ENCODE data around the gene TCHP.

Gene TCHP

DNA sequence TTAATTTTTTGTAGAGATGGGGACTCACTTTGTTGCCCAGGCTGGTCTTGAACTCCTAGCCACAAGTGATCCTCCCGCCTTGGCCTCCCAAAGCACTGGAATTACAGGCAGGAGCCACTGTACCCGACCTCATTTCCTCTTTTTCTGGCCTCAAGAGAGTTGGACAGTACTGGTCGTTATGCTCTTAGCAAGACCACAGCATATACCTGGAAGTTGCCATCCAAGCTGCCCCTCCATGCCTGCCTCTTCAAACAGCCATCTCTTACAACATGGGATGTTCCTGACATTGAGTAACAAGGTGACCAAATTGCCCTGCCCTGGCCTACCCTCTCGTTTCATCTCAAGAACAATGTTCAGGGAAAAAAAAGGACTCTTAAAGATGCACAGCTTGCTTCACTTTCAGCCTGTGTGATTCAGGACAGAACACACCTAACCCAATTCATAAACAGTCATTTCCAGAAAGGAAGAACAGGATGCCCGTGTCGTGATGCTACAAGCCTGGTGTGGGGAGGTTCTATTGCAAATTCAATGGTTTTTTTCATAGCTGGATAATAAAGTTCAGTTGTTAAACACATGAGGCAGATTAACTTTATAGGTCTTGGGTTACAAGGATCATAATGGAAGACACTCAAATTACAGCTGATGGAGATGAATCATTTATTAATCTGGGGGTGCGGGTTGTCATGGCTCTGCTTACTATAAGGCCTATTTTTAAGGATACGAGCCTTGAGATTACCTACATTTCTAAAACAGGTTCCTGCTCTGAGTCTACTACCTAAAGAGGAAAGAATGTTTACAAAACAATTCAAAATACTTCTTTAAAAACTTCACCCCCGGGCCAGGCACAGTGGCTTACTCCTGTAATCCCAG is 31.7 kb upstream of the TCHP start:
- H3K4me1 ChIP-seq (ENCODE audit: control insufficient read depth, insufficient read depth, low read length): peaks cover 21% of the 10 kb centered on the region
- no peaks in the 10 kb centered on the region for H3K27me3 ChIP-seq (ENCODE audit: control insufficient read depth, insufficient read depth, low read length)
- no peaks in the 10 kb centered on the region for H3K9me3 ChIP-seq (ENCODE audit: control insufficient read depth, insufficient read depth, low read depth, low read length)
- no peak overlapping the region for H3K4me3 ChIP-seq (ENCODE audit: low read depth, low read length)
- no peak overlapping the region for H3K27ac ChIP-seq (ENCODE audit: low read depth, low read length)
- H3K36me3 ChIP-seq (ENCODE audit: control insufficient read depth, insufficient read depth, low read length): no peaks in the 10 kb centered on the region
- no peak overlapping the region for H3K9ac ChIP-seq (ENCODE audit: low read length)

DNA sequence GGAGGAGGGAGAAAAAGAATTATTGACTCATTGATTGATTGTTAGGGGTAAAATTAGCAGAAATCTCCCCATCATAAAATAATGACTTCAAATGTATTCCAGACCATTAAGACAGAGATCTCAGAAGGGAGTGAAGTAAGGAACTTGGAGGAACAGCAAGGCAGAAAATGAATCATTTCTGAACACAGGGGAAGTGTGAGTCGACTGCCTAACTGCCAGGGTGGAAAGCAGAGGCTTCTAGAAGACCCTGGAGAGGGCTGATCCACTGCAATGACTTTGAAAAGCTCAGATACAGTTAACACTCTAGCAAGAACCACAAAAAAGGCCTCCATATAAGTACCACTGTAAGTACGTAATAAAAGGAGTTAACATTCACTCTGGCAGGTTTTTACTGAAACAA is 29.4 kb upstream of the TCHP start:
- H3K9ac ChIP-seq (ENCODE audit: low read length): no peak overlapping the region
- H3K9me3 ChIP-seq (ENCODE audit: control insufficient read depth, insufficient read depth, low read depth, low read length): no peaks in the 10 kb centered on the region
- H3K36me3 ChIP-seq (ENCODE audit: control insufficient read depth, insufficient read depth, low read length): no peaks in the 10 kb centered on the region
- H3K4me1 ChIP-seq (ENCODE audit: control insufficient read depth, insufficient read depth, low read length): peaks cover 11% of the 10 kb centered on the region
- H3K27me3 ChIP-seq (ENCODE audit: control insufficient read depth, insufficient read depth, low read length): no peaks in the 10 kb centered on the region
- no peak overlapping the region for H3K27ac ChIP-seq (ENCODE audit: low read depth, low read length)
- H3K4me3 ChIP-seq (ENCODE audit: low read depth, low read length): no peak overlapping the region

DNA sequence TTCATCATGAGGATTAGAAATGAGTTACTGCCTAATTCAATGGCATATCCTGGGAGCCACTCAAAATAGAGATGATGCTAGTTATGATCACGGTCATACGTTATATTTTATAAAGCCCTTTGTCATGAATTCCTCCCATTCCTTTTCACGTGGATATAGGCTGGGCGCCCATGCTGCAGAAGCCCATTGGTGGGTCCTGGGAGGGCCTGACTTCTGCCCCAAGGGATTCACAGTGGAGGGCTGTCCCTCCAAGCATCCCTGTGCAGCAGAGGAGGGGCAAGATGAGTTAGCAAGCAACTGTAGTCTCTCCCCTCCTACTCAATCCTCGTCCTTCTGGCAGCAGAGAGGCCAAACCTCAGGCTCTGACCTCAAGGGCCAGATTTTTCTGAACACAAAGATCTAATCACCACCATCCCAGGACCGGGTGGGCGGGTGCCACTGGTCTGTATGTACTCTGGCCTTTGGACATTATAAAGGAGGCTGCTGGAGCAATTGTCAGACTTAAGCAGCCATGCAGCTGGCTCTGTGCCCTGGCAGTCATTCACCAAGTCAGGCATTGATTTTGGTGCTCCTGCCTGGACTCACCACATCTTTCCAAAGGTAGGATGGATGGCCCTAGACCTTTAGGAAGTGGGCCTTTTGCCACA is 28.3 kb upstream of the TCHP start:
- H3K9me3 ChIP-seq (ENCODE audit: control insufficient read depth, insufficient read depth, low read depth, low read length): no peaks in the 10 kb centered on the region
- H3K36me3 ChIP-seq (ENCODE audit: control insufficient read depth, insufficient read depth, low read length): no peaks in the 10 kb centered on the region
- no peak overlapping the region for H3K27ac ChIP-seq (ENCODE audit: low read depth, low read length)
- H3K9ac ChIP-seq (ENCODE audit: low read length): no peak overlapping the region
- no peak overlapping the region for H3K4me3 ChIP-seq (ENCODE audit: low read depth, low read length)
- peaks cover 11% of the 10 kb centered on the region for H3K4me1 ChIP-seq (ENCODE audit: control insufficient read depth, insufficient read depth, low read length)
- H3K27me3 ChIP-seq (ENCODE audit: control insufficient read depth, insufficient read depth, low read length): no peaks in the 10 kb centered on the region

DNA sequence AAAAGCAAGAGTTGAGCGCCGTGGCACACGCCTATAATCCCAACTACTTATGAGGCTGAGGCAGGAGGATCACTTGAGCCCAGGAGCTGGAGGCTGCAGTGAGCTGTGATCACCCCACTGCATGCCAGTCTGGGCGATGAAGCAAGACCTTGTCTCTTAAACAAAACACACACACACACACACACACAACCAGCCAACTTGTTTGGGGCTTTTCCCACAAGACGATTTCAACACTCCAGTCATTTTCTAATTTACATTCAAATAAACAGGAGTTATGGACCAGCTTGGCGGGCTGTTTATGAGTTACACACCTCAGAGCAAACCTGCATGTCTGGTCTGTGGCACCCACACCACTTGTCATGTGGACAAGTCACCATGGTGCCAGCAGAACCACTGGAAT is 26.4 kb upstream of the TCHP start:
- H3K9ac ChIP-seq (ENCODE audit: low read length): no peak overlapping the region
- no peaks in the 10 kb centered on the region for H3K27me3 ChIP-seq (ENCODE audit: control insufficient read depth, insufficient read depth, low read length)
- no peaks in the 10 kb centered on the region for H3K9me3 ChIP-seq (ENCODE audit: control insufficient read depth, insufficient read depth, low read depth, low read length)
- H3K4me1 ChIP-seq (ENCODE audit: control insufficient read depth, insufficient read depth, low read length): peaks cover 26% of the 10 kb centered on the region
- no peak overlapping the region for H3K4me3 ChIP-seq (ENCODE audit: low read depth, low read length)
- no peaks in the 10 kb centered on the region for H3K36me3 ChIP-seq (ENCODE audit: control insufficient read depth, insufficient read depth, low read length)
- no peak overlapping the region for H3K27ac ChIP-seq (ENCODE audit: low read depth, low read length)

DNA sequence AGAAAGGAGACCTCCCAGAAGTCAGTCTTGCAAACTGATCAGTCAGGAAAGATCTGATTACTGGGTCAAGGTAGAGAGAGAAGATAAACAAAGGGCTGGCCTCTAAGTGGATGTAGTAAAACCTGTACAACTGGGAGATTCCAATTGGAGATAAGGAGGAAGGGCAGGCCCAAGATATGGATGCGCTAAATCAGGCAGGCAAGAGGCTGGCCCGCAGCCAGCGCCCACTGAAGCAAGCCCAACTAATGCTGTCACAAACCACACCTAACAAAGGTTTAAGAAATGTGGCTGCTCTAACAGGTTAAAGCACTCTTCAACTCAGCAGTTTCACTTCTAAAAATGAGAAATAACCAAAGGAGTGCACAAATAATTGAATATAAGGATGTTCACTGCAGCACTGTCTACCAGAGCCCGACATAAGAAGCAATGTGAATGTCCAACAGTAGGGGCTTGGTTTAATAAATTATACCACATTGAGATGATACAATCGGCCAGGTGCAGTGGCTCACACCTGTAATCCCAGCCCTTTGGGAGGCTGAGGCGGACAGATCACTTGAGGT is 24.4 kb upstream of the TCHP start:
- H3K4me3 ChIP-seq (ENCODE audit: low read depth, low read length): no peak overlapping the region
- peaks cover 33% of the 10 kb centered on the region for H3K4me1 ChIP-seq (ENCODE audit: control insufficient read depth, insufficient read depth, low read length)
- no peak overlapping the region for H3K27ac ChIP-seq (ENCODE audit: low read depth, low read length)
- no peaks in the 10 kb centered on the region for H3K36me3 ChIP-seq (ENCODE audit: control insufficient read depth, insufficient read depth, low read length)
- no peak overlapping the region for H3K9ac ChIP-seq (ENCODE audit: low read length)
- no peaks in the 10 kb centered on the region for H3K27me3 ChIP-seq (ENCODE audit: control insufficient read depth, insufficient read depth, low read length)
- H3K9me3 ChIP-seq (ENCODE audit: control insufficient read depth, insufficient read depth, low read depth, low read length): no peaks in the 10 kb centered on the region

DNA sequence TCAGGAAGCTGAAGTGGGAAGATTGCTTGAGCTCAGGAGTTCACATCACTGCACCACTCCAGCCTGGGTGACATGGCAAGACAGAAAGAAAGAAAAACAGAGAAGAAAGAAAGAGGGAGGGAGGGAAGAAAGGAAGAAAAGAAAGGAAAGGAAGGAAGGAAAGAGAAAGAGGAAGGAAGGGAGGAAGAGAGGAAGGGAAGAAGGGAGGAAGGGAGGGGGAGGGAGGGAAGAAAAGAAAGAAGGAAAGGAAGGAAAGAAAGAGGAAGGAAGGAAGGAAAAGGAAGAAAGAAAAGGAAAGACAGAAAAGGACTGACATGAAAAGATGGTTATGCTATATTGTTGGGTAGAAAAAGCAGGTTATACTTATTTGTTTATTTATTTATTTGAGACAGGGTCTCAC is 23.7 kb upstream of the TCHP start:
- no peak overlapping the region for H3K4me3 ChIP-seq (ENCODE audit: low read depth, low read length)
- no peaks in the 10 kb centered on the region for H3K36me3 ChIP-seq (ENCODE audit: control insufficient read depth, insufficient read depth, low read length)
- peaks cover 38% of the 10 kb centered on the region for H3K4me1 ChIP-seq (ENCODE audit: control insufficient read depth, insufficient read depth, low read length)
- no peak overlapping the region for H3K9ac ChIP-seq (ENCODE audit: low read length)
- H3K27ac ChIP-seq (ENCODE audit: low read depth, low read length): no peak overlapping the region
- H3K27me3 ChIP-seq (ENCODE audit: control insufficient read depth, insufficient read depth, low read length): no peaks in the 10 kb centered on the region
- H3K9me3 ChIP-seq (ENCODE audit: control insufficient read depth, insufficient read depth, low read depth, low read length): no peaks in the 10 kb centered on the region

DNA sequence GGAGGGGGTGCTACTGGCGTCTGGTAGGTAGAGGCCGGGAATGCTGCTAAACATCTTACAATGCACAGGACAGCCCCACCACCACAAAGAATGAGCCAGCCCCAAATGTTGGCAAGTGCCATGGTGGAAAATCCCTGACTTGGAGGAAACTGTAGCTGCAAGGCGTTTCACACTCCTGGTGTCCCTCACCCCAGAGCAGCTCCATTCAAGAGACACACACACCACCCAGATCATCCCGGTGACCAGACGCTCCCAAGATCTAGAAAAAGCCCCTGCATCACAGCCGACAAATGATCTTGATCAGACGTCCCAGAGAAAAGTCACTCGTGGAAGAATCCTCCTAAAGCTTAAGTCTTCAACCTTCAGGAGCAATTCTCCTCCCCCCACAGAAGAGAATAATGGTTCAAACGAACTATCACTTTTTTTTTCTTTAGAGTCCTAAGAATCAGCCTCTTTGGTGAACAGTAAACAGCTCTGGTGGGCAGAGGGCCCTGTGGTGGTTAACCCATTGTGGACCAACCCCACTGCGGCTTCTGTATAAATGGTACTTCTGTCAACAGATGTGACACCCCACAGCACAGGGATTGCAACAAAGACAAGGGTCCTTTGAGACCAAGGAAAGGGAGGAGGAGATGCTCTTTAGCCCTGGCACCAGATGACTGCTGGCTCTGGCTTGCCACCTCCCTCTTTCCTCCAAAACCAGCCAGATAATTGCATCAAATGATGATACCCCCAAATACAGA is 22.4 kb upstream of the TCHP start:
- no peaks in the 10 kb centered on the region for H3K9me3 ChIP-seq (ENCODE audit: control insufficient read depth, insufficient read depth, low read depth, low read length)
- H3K4me1 ChIP-seq (ENCODE audit: control insufficient read depth, insufficient read depth, low read length): peaks cover 38% of the 10 kb centered on the region
- no peak overlapping the region for H3K27ac ChIP-seq (ENCODE audit: low read depth, low read length)
- H3K27me3 ChIP-seq (ENCODE audit: control insufficient read depth, insufficient read depth, low read length): no peaks in the 10 kb centered on the region
- no peak overlapping the region for H3K9ac ChIP-seq (ENCODE audit: low read length)
- no peak overlapping the region for H3K4me3 ChIP-seq (ENCODE audit: low read depth, low read length)
- no peaks in the 10 kb centered on the region for H3K36me3 ChIP-seq (ENCODE audit: control insufficient read depth, insufficient read depth, low read length)

DNA sequence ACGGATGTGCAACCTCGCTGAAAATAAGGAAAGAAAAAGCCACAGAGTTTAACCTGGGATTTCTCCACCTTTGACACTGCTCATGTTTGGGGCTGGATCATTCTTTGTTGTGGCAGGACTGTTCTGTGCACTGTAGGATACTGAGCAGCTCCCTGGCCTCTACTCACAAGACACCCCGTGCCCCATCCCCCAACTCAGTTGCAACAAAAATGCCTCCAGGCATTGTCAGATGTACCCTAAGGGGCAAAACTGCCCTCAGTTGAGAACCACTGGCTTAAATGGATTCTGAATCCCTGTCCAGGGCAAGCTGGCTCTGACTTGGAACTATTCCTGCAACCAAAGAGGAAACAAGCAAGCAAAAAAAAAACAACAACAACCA is 21.8 kb upstream of the TCHP start:
- H3K4me3 ChIP-seq (ENCODE audit: low read depth, low read length): no peak overlapping the region
- no peaks in the 10 kb centered on the region for H3K27me3 ChIP-seq (ENCODE audit: control insufficient read depth, insufficient read depth, low read length)
- peaks cover 38% of the 10 kb centered on the region for H3K4me1 ChIP-seq (ENCODE audit: control insufficient read depth, insufficient read depth, low read length)
- H3K36me3 ChIP-seq (ENCODE audit: control insufficient read depth, insufficient read depth, low read length): no peaks in the 10 kb centered on the region
- H3K9me3 ChIP-seq (ENCODE audit: control insufficient read depth, insufficient read depth, low read depth, low read length): no peaks in the 10 kb centered on the region
- H3K9ac ChIP-seq (ENCODE audit: low read length): no peak overlapping the region
- H3K27ac ChIP-seq (ENCODE audit: low read depth, low read length): no peak overlapping the region

DNA sequence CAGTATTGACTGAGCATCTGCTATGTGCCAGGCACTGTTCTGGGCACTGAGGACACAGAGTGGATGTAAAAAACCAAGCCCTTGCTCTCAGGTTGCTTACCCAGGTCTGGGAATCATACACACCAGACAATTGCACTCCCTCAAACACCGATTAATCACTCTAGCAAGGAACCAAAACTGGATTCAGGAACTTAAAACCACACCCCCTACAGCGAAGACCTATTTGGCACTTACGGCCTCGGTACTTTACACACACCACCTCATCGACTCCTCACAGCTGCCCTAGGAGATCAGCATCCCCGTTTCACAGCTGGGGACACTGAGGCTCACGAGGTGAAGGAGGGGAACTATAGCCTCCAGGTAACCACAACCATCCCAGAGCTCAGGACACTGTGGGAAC is 21.3 kb upstream of the TCHP start:
- peak overlapping the region; percentile 96 for H3K4me3 ChIP-seq (ENCODE audit: low read depth, low read length)
- no peaks in the 10 kb centered on the region for H3K36me3 ChIP-seq (ENCODE audit: control insufficient read depth, insufficient read depth, low read length)
- H3K27ac ChIP-seq (ENCODE audit: low read depth, low read length): no peak overlapping the region
- H3K9ac ChIP-seq (ENCODE audit: low read length): peak overlapping the region; percentile 3
- peaks cover 38% of the 10 kb centered on the region for H3K4me1 ChIP-seq (ENCODE audit: control insufficient read depth, insufficient read depth, low read length)
- no peaks in the 10 kb centered on the region for H3K27me3 ChIP-seq (ENCODE audit: control insufficient read depth, insufficient read depth, low read length)
- no peaks in the 10 kb centered on the region for H3K9me3 ChIP-seq (ENCODE audit: control insufficient read depth, insufficient read depth, low read depth, low read length)

DNA sequence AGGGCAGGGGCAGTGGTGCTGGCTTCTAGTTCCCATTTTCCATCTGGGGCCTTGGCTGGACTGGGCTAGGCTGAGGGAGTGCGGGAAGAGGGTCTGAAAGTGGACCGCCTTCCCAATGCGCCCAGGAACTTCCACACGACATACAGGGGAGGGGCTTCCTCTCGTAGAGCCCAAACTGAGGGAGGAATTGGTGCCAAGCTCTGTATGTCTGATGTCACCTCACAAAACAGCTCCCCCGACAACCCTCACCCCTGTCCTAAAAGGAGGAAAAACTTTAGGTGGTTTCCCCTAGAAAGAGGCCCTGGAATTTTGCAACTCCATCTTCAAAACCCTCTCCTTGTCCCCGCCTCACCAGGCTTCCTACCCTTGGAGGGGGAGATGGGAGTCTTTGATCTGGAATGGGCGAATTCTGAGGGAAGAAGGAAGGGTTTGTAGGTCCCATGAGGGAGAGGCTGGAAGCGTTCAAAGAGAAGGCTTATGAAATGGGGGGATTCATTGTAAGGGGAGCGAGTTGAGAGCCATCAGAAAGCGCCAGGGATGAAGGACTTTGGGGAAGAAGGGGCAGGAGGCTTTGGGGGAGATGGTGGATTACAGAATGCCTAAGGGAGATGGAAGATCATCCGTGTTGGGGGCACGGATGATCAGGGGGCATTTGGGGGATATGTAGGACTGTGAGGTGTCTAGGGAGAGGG is 20.6 kb upstream of the TCHP start:
- no peak overlapping the region for H3K27ac ChIP-seq (ENCODE audit: low read depth, low read length)
- H3K9ac ChIP-seq (ENCODE audit: low read length): peak overlapping the region; percentile 81
- no peaks in the 10 kb centered on the region for H3K9me3 ChIP-seq (ENCODE audit: control insufficient read depth, insufficient read depth, low read depth, low read length)
- H3K4me1 ChIP-seq (ENCODE audit: control insufficient read depth, insufficient read depth, low read length): peaks cover 38% of the 10 kb centered on the region
- H3K36me3 ChIP-seq (ENCODE audit: control insufficient read depth, insufficient read depth, low read length): no peaks in the 10 kb centered on the region
- no peaks in the 10 kb centered on the region for H3K27me3 ChIP-seq (ENCODE audit: control insufficient read depth, insufficient read depth, low read length)
- peak overlapping the region; percentile 96 for H3K4me3 ChIP-seq (ENCODE audit: low read depth, low read length)

Measured in HUES6 (cell line).